NCI-H1092 (cell line): ENCODE measurements around the gene CNDP2.

Experiments
- DNase-seq: peaks from one replicate; lab custom pipeline; 2025; lab: John Stamatoyannopoulos, UW

Gene CNDP2

GRCh38 chr18:74571895-74572680 lies 75.9 kb downstream of the CNDP2 start:
- DNase-seq, result no peak

GRCh38 chr18:74573053-74573452 lies 76.9 kb downstream of the CNDP2 start:
- no peak for DNase-seq
